PFSK-1 (cell line): ENCODE results near the gene MATCAP1.

Experiments
- FOXP2 ChIP-seq: optimal IDR thresholded peaks from 2 replicates; pipeline ENCODE3; 2011; ENCODE audit warnings: borderline replicate concordance, control low read depth, inconsistent platforms; ENCODE audit not compliant: insufficient read depth; ENCODE audit errors: extremely low read length, extremely low read depth
- POLR2AphosphoS5 ChIP-seq: IDR thresholded peaks from 2 replicates; pipeline ENCODE4 v1.6.1; 2012; ENCODE audit warnings: low read depth, mild to moderate bottlenecking, control low read depth, low read length, moderate library complexity
- SIN3A ChIP-seq: IDR thresholded peaks from 2 replicates; pipeline ENCODE4 v1.6.1; 2012; ENCODE audit warnings: mild to moderate bottlenecking, low read length, moderate library complexity, borderline replicate concordance; ENCODE audit not compliant: insufficient read depth
- TAF1 ChIP-seq: IDR thresholded peaks from 2 replicates; pipeline ENCODE4 v1.6.1; 2012; ENCODE audit warnings: low read length, control low read depth, borderline replicate concordance; ENCODE audit not compliant: insufficient read depth
- TF ChIP-seq, protein P1 (sequence below), 2 experiments: IDR thresholded peaks; 2 replicates each; pipeline versions ENCODE4 v1.6.1 to v1.8.0; 2011 to 2012; ENCODE audit warnings: low read depth in 2 of 2, low read length in 2 of 2, control low read depth in 1 of 2, inconsistent platforms in 1 of 2, mild to moderate bottlenecking in 1 of 2, moderate library complexity in 1 of 2; ENCODE audit not compliant: insufficient read depth in 1 of 2

The MATCAP1 gene

DNA sequence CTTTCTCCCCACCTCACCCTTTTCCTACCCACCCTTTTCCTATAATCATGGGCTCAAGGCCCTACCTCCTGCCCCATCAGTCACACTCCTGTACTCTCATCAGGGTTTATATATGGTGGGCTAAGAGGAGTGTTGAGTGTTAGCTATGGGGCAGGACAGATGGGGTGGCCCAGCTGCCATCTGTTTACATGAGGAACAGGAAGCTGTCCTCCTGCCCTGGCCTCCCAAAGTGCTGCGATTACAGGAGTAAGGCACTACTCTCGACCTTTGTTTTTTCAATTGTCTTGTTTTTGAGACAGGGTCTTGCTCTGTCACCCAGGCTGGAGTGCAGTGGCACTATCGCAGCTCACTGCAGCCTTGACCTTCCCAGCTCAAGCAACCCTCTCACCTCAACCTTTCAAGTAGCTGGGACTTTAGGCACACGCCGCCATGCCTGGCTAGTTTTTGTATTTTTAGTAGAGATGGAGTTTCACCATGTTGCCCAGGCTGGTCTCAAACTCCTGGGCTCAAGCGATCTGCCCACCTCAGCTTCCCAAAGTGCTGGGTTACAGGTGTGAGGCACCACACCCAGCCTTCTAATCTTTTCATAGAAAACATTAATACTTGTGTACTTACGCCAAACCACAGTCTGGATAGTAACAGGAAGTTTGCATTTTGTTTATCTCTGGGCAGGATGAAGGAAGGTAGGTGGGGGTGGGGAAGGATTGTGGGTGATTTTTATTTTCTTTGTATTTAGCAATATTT, 25.7 kb downstream of the MATCAP1 start:
- TF ChIP-seq POLR2AphosphoS5 = no peak
- no peak for TF ChIP-seq TAF1
- no peak for TF ChIP-seq FOXP2
- TF ChIP-seq, protein P1, sequence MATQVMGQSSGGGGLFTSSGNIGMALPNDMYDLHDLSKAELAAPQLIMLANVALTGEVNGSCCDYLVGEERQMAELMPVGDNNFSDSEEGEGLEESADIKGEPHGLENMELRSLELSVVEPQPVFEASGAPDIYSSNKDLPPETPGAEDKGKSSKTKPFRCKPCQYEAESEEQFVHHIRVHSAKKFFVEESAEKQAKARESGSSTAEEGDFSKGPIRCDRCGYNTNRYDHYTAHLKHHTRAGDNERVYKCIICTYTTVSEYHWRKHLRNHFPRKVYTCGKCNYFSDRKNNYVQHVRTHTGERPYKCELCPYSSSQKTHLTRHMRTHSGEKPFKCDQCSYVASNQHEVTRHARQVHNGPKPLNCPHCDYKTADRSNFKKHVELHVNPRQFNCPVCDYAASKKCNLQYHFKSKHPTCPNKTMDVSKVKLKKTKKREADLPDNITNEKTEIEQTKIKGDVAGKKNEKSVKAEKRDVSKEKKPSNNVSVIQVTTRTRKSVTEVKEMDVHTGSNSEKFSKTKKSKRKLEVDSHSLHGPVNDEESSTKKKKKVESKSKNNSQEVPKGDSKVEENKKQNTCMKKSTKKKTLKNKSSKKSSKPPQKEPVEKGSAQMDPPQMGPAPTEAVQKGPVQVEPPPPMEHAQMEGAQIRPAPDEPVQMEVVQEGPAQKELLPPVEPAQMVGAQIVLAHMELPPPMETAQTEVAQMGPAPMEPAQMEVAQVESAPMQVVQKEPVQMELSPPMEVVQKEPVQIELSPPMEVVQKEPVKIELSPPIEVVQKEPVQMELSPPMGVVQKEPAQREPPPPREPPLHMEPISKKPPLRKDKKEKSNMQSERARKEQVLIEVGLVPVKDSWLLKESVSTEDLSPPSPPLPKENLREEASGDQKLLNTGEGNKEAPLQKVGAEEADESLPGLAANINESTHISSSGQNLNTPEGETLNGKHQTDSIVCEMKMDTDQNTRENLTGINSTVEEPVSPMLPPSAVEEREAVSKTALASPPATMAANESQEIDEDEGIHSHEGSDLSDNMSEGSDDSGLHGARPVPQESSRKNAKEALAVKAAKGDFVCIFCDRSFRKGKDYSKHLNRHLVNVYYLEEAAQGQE (IDR thresholded peaks at IDR 0.05; ENCODE audit: insufficient read depth in 1 of 2, low read depth in 2 of 2, low read length in 2 of 2) = no peak
- no peak for TF ChIP-seq SIN3A

DNA sequence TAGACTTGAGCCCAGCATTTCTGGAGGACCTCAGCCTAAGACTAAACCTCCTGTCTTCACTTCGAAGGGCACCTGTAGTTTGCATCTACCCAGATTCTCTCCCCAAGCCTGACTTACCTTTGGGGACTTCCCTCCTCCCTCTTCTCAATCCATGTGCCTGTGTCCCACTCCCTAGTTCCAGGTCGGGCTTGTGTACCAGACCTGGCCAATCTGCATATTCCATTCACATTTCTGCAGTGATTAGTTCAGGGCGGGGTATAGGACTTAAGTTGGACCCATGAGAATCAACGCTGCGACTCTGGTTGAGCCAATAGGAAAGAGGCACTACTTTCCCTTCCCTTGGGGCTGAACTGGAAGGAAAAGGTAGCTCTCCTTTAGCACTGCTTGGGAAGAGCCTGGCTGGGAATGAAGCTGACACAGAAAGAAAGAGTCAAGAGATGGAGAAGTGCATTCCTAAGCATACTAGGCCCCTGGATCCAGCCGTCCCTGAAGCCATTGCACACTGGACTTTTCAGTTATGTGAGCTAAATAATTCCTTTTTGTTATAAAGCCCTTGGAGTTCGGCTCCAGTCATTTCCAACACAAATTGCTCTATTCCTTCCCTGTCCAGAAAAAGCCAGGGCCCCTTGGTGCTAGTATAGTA, 26.5 kb downstream of the MATCAP1 start:
- TF ChIP-seq SIN3A (no peak), TAF1 (no peak), FOXP2 (no peak), POLR2AphosphoS5 (no peak)
- TF ChIP-seq, protein P1 (IDR thresholded peaks at IDR 0.05; ENCODE audit: insufficient read depth in 1 of 2, low read depth in 2 of 2, low read length in 2 of 2) = no peak

DNA sequence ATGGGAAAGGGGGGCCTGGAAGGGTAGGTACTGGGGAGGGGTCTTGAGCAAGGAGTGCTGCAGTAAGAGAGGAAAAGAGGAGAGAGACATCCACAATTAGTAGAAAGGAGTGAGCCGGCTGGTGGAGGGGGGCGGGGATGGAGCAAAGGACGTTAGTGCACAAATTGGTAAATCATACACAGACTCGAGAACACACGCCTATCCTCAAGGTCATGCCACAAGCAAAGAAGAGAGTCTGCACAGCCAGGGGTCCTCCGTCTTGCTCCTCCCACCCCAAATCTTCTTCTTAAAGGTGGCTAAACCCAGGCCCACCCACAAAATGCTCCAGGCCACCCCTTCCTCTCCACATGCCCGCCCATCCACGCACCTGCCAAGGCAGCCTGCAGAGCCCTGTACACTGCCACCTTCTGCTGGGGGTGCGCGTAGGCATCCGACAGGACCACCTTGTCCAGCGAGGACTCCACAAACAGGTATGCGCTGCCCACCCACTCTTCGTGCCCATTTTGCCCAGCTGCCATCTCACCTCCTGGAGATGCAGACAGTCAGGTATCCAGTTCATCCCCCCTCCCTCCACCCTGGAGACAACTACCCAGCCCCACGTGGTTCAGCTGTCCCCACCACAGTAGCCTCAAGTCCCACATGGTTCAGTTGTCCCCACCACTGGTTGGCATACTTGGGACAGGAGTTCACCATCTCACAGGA, 27.5 kb downstream of the MATCAP1 start:
- TF ChIP-seq, protein P1 (IDR thresholded peaks at IDR 0.05; ENCODE audit: insufficient read depth in 1 of 2, low read depth in 2 of 2, low read length in 2 of 2) = no peak
- TF ChIP-seq SIN3A (no peak), FOXP2 (no peak), TAF1 (no peak), POLR2AphosphoS5 (no peak)

DNA sequence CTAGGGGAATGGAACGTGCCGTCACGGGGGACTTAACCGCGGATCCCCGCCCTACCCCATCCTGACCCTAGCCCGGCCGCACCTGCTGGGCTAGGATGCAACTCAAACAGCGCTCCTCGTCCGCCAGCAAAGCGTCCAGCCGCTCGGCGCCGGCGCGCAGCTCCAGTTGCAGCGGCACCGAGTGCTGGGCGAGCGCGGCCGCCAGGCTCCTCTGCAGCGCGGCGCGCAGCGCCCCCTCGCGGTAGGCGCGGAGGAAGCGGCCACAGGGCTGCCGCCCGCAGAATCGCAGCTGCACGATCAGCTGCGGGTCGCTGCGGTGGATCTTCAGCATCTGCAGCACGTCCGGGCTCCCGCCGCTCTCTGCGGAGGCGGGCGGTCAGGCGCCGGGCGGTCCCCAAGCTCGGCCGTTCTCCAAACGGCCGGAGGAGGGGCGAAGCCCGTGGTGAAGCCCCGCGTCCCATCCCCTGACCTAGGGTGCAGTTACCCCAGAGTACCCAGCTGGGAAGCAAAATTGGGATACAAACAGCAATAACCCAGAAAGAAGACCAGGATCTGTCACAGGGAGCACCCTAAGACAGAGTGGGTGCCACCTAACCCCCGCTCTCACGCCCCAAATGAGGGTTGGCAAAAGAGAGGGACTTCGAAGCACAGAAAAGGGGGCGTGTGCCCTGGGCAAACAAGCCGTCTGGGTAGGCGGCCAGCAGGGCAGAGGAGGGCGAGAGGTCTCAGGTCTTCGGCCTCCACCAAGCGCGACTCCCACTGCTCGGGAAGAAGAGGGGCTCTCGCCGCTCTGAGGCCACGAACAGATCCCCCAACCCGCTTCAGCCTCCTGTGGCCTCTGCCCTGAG, 28.2 kb downstream of the MATCAP1 start:
- TF ChIP-seq, protein P1 (IDR thresholded peaks at IDR 0.05; ENCODE audit: insufficient read depth in 1 of 2, low read depth in 2 of 2, low read length in 2 of 2) = no peak
- TF ChIP-seq SIN3A = no peak
- peak; percentile 80 for TF ChIP-seq FOXP2
- no peak for TF ChIP-seq POLR2AphosphoS5
- no peak for TF ChIP-seq TAF1
